ENCODE measurements around the gene DEXI.

The DEXI gene

GRCh38 chr16:10951026-10951425, 8.8 kb upstream of the DEXI start:
- intact Hi-C loops (cut with DNase I; ENCODE audit: low total_unique reads): no loop called here
- Histone ChIP-seq H3K4me3 (no peak overlapping the region), H3K27ac (no peak overlapping the region), H3K36me3 (no peaks in the 10 kb centered on the region), H3K27me3 (no peaks in the 10 kb centered on the region), H3K4me1 (peaks cover 0 to 45% (median 31%) of the 10 kb centered on the region in 4 donors), H3K9me3 (no peaks in the 10 kb centered on the region)
- DNase-seq: no peak
- TF ChIP-seq CTCF (IDR thresholded peaks at IDR 0.05): no peak

- DNase-seq: no peak
- Histone ChIP-seq H3K9me3 (no peaks in the 10 kb centered on the region), H3K27me3 (no peaks in the 10 kb centered on the region), H3K4me3 (no peak overlapping the region), H3K4me1 (peaks cover 0 to 51% (median 37%) of the 10 kb centered on the region in 4 donors), H3K36me3 (no peaks in the 10 kb centered on the region), H3K27ac (no peak overlapping the region)
- TF ChIP-seq CTCF (IDR thresholded peaks at IDR 0.05): no peak
- intact Hi-C loops (cut with DNase I; ENCODE audit: low total_unique reads): no loop called here
Observed at GRCh38 chr16:10950393-10950792, 8.1 kb upstream of the DEXI start.

GRCh38 chr16:10949424-10949970, 7.2 kb upstream of the DEXI start:
- no peaks in the 10 kb centered on the region for H3K9me3 ChIP-seq
- H3K36me3 ChIP-seq: no peaks in the 10 kb centered on the region
- no peak overlapping the region for H3K4me3 ChIP-seq
- DNase-seq: no peak
- peak overlapping the region in 1 of 2 donors; percentile 2 for H3K27ac ChIP-seq
- no peak for TF ChIP-seq CTCF (IDR thresholded peaks at IDR 0.05)
- H3K27me3 ChIP-seq: no peaks in the 10 kb centered on the region
- peaks cover 0 to 56% (median 42%) of the 10 kb centered on the region in 4 donors for H3K4me1 ChIP-seq
- intact Hi-C loops (cut with DNase I; ENCODE audit: low total_unique reads): no loop called here

- Histone ChIP-seq H3K4me1 (peaks cover 0 to 75% (median 53%) of the 10 kb centered on the region in 4 donors), H3K4me3 (no peak overlapping the region), H3K36me3 (no peaks in the 10 kb centered on the region), H3K27ac (no peak overlapping the region), H3K9me3 (no peaks in the 10 kb centered on the region), H3K27me3 (no peaks in the 10 kb centered on the region)
- intact Hi-C loops (cut with DNase I; ENCODE audit: low total_unique reads): no loop called here
- TF ChIP-seq CTCF (IDR thresholded peaks at IDR 0.05): no peak
- DNase-seq: no peak
Observed at GRCh38 chr16:10947211-10947787, 5.0 kb upstream of the DEXI start.

GRCh38 chr16:10946308-10946707, 4.0 kb upstream of the DEXI start:
- Histone ChIP-seq H3K9me3 (no peaks in the 10 kb centered on the region), H3K4me1 (peaks cover 0 to 76% (median 54%) of the 10 kb centered on the region in 4 donors), H3K27ac (no peak overlapping the region), H3K27me3 (no peaks in the 10 kb centered on the region), H3K36me3 (no peaks in the 10 kb centered on the region), H3K4me3 (no peak overlapping the region)
- no peak for DNase-seq
- intact Hi-C loops (cut with DNase I; ENCODE audit: low total_unique reads): no loop called here
- TF ChIP-seq CTCF (IDR thresholded peaks at IDR 0.05): no peak
